D721Med (cell line): ENCODE results near the gene DES.

ENCODE experiments used
- DNase-seq: peaks from one replicate; pipeline ENCODE4 v3.0.0; 2011; ENCODE audit warnings: low spot score; ENCODE audit not compliant: insufficient read length
- FAIRE-seq: peaks from 2 replicates; lab custom pipeline; 2011; peaks lifted over from hg19 to GRCh38; lab: Jason Lieb, UNC
- TF ChIP-seq, protein P1 (sequence below): IDR thresholded peaks from 2 replicates; pipeline ENCODE4 v1.5.1; 2012; ENCODE audit warnings: mild to moderate bottlenecking, control low read depth; ENCODE audit not compliant: insufficient read depth; ENCODE audit errors: missing control alignments

The DES gene

DNA sequence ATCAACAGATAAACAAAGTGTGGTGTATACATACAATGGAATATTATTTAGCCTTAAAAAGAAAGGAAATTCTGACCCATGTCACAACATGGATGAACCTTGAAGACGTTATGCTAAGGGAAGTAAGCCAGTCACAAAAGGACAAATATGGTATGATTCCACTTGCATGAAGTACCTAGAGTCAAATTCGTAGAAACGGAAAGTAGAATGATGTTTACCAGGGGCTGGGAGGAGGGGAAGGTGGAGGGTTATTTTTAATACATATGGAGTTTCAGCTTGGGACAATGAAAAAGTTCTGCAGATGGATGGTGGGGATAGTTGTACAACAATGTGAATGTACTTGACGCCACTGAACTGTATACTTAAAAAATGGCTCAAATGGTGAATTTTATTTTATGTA lies 3.3 kb upstream of the DES start:
- TF ChIP-seq, protein P1, sequence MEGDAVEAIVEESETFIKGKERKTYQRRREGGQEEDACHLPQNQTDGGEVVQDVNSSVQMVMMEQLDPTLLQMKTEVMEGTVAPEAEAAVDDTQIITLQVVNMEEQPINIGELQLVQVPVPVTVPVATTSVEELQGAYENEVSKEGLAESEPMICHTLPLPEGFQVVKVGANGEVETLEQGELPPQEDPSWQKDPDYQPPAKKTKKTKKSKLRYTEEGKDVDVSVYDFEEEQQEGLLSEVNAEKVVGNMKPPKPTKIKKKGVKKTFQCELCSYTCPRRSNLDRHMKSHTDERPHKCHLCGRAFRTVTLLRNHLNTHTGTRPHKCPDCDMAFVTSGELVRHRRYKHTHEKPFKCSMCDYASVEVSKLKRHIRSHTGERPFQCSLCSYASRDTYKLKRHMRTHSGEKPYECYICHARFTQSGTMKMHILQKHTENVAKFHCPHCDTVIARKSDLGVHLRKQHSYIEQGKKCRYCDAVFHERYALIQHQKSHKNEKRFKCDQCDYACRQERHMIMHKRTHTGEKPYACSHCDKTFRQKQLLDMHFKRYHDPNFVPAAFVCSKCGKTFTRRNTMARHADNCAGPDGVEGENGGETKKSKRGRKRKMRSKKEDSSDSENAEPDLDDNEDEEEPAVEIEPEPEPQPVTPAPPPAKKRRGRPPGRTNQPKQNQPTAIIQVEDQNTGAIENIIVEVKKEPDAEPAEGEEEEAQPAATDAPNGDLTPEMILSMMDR: no peak
- DNase-seq (no peak), FAIRE-seq (no peak)

DNA sequence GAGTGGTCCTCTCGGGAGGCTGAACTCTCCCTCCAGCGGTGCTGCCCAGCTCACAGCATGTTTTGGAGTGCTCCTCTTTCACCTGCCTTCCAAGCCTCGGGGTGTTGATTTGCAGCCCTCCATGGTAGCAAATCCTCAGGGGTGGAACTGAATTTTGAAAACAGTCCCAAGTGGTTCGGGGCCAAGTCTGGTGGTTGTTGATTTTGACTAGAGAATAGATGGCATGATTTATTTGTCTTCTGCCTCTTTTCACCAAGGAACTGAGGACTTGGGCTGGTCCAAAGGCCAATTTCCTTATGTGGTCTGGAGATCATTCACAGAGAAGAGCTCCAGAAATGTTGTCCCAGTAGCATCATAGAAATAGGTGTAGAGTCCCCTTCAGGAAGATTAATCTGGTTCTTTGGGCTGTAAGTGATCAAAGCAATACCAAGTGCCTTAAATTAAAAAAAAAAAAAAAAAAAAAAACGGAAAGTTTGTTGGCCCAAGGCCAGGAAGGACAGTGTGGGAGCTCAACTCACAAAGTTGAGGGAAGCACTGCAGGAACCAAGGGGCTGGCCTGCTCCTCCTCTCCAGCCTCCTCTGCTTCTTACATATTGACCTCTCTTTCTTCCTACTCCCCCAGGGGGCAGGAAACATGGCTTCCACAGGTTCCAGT lies 2.5 kb upstream of the DES start:
- TF ChIP-seq, protein P1: no peak
- no peak for DNase-seq
- no peak for FAIRE-seq

DNA sequence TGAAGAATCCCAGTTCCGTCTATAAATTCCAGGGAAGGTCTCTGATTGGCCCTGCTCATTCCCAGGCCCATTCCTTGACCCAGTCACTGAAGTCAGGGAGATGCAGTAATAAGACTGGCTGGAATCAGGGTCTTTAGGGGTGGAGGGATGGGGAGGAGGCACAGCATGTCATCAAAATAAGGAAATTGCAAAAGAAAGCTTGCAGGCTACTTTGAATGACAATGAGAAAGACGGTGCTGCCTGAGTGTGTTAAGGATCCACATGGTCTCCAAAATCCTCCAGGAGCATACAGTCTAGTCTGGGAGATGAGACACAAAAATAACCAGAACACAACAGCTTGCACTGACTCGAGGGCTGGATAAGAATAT lies 2.0 kb upstream of the DES start:
- DNase-seq (no peak), FAIRE-seq (no peak)
- TF ChIP-seq, protein P1: no peak

DNA sequence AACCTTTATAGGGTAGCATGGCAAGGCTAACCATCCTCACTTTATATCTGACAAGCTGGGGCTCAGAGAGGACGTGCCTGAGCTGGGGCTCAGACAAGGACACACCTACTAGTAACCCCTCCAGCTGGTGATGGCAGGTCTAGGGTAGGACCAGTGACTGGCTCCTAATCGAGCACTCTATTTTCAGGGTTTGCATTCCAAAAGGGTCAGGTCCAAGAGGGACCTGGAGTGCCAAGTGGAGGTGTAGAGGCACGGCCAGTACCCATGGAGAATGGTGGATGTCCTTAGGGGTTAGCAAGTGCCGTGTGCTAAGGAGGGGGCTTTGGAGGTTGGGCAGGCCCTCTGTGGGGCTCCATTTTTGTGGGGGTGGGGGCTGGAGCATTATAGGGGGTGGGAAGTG lies 1.2 kb upstream of the DES start:
- DNase-seq: no peak
- FAIRE-seq: no peak
- TF ChIP-seq, protein P1: no peak

DNA sequence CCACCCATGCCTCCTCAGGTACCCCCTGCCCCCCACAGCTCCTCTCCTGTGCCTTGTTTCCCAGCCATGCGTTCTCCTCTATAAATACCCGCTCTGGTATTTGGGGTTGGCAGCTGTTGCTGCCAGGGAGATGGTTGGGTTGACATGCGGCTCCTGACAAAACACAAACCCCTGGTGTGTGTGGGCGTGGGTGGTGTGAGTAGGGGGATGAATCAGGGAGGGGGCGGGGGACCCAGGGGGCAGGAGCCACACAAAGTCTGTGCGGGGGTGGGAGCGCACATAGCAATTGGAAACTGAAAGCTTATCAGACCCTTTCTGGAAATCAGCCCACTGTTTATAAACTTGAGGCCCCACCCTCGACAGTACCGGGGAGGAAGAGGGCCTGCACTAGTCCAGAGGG lies 803 bp upstream of the DES start:
- DNase-seq (no peak), FAIRE-seq (no peak)
- TF ChIP-seq, protein P1: no peak

DNA sequence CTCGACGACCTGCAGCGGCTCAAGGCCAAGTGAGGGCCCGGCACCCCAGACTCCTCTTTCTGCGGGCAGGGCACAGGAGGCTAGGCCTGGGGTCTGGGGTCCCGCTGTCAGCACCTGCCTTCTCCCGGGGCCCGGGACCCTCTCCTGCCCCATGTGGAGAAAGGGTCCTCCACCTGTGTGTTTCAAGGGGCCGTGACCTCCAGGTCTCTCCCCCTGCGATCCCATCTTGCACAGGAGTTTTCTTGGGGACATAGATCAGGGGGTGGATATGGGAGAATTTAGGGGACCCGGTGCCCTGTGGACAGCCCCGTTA lies 791 bp downstream of the DES start:
- FAIRE-seq: no peak
- TF ChIP-seq, protein P1: no peak
- DNase-seq: no peak

DNA sequence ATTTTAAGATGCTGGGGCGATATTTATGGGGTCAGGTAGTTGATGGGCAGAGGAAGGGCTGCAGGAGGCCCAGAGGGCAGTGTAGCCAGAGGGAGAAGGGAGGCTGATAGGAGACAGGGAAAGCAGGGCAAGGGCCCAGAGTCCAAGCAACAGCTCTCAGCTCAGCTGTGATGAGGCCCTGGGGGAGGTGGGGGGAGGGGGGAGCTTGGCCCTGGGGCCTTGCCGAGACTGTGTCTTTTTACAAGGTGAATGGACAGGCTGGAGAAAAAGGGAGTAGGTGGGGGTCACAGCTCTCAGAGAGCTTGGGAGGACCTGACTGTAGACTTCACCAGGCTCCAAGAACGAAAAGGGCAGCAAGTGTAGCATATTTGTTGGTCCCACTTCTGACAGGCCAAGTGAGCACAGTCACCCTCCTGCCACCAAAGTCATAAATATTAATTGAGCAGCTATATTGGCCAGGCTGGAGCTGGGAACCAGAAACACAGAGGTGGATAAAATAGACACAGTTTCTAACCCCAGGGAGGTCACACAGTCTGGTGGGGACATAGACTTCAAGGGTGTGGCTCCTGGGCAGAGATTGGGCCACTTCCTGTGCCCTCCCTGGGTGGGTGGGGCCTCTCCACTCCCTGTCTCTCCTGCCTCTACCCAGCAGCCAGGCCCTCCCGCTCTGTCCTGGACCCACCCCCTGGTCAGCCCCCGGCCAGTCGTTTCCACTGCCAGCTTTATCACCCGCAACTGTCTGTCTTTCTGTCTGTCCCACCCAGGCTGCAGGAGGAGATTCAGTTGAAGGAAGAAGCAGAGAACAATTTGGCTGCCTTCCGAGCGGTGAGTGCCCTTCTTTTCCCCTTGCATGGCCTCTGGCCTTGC lies 1.4 kb downstream of the DES start:
- DNase-seq: no peak
- TF ChIP-seq, protein P1: no peak
- no peak for FAIRE-seq
